Measurements from ENCODE around the gene TMEM94. TPM values are rescaled to one million over a fixed set of nuclear protein-coding genes. Genes with fewer than 3 reads are reported as not detected.

Gene TMEM94
- total RNA-seq, 2 donors from 2014 or later: 69.9 to 106 TPM

DNA sequence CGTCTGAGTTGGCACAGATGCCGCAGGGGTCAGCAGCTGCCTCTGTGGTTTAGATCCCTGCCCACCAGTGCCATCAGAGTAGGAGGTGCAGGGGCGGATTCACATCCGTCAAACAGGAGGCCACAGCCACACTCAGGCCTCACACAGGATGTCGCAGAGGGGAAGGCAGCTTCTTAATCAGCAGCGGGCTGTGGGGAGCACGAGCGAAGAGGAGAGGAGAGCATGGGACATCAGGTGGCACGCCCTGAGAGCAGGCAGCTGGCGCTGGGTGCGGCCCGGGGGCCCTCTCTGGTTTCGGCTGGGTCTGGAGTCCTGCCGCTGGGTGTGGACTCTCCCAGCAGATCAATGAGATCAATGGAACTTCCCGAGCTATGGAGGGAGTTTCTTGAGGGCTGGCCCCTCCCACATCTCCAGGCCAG lies 78.7 kb downstream of the TMEM94 start:
- peak; percentile 97 to 99 for ATAC-seq
- H3K36me3 Mint-ChIP-seq: no peaks in the 10 kb centered on the region
- H3K4me1 Mint-ChIP-seq (ENCODE audit: low read depth in 2 of 2): peaks cover 28 to 31% of the 10 kb centered on the region in 2 donors
- peak overlapping the region; percentile 79 for H3K27ac Mint-ChIP-seq
- peak overlapping the region; percentile 82 for H3K4me3 Mint-ChIP-seq
- no peaks in the 10 kb centered on the region for H3K9me3 Mint-ChIP-seq
- H3K27me3 Mint-ChIP-seq: no peaks in the 10 kb centered on the region
- DNase-seq (ENCODE audit: low spot score): peak; percentile 88

DNA sequence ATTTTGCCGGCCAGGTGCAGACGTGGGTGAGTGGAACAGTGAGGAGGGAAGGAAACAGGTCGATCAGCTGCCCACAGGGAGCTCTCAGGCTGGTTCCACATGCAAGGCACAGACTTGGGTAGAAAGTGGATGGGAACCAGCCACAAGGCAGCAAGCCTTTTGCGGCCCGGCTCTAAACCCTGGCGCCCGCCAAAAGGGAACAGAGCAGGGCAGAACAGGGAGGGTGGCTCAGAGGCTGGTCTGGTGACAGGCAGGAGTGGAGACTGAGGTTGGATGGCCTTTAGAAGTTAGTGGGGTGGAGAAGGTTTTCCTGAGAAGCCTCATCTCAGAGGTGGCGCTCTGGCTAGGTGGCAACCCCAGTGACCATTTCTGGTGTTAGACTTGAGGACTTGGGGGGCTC lies 79.4 kb downstream of the TMEM94 start:
- Mint-ChIP-seq H3K36me3 (no peaks in the 10 kb centered on the region), H3K4me1 (ENCODE audit: low read depth in 2 of 2) (peaks cover 32 to 35% of the 10 kb centered on the region in 2 donors), H3K9me3 (no peaks in the 10 kb centered on the region), H3K27ac (peak overlapping the region; percentile 79), H3K4me3 (peak overlapping the region; percentile 82), H3K27me3 (no peaks in the 10 kb centered on the region)
- no peak for ATAC-seq
- DNase-seq (ENCODE audit: low spot score): no peak

DNA sequence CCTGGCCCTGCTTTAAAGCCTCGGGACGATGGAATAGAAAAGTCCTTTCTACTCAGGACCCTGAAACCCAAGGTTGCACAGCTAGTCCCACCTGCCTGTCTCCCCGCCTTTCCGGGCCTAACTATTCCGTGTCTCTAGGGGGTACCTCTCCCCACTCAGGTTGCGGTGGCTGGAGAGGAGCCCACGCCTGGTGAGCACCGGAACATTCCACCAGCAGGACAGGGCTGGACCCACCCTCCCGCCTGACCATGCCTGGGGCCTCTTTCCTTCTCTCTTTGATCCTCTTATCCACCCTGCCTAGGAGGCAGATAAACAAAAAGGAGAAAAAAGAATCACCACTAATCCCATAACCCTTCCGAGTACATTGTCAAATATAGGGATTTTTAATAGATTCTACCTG lies 79.9 kb downstream of the TMEM94 start:
- no peak for DNase-seq (ENCODE audit: low spot score)
- no peak overlapping the region for H3K4me3 Mint-ChIP-seq
- H3K4me1 Mint-ChIP-seq (ENCODE audit: low read depth in 2 of 2): peaks cover 32 to 38% of the 10 kb centered on the region in 2 donors
- no peaks in the 10 kb centered on the region for H3K9me3 Mint-ChIP-seq
- no peak for ATAC-seq
- no peaks in the 10 kb centered on the region for H3K36me3 Mint-ChIP-seq
- H3K27ac Mint-ChIP-seq: no peak overlapping the region
- H3K27me3 Mint-ChIP-seq: no peaks in the 10 kb centered on the region

DNA sequence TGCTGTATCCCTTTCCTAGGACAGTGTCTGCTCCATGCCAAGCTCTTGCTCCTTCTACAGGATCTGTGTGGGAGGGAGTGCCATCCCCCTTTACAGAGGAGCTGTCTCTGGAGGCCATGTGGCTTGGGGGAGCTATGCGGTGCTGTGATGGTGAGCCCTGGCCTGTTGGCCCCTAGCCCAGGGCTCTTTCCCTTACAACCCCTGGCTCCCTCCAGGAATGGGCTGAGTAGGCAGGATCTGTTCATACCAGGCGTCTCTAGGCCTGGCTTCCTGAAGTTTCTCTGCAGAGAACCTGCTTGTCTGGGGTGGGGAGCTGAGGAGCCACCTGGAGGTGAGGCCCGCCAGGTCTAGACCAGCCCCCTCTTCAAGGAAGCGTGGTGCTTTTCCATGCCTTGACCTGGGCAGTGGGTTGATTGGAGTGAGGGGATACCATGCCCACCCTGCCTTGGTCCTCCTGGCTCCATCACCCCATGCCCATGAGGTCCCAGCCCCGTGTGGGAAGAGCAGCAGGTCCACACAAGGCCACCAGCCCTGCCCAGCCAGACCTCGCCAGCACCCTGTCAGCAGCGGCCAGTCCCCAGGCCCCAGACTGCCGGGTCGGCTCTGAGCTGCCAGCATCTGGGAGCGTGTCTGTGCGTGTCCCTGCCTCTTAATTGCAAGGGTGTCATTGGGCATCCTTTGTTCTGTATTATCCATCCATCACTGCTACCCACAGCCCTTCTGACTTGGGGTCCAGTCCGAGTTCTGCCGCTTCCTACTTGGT lies 83.7 kb downstream of the TMEM94 start:
- H3K9me3 Mint-ChIP-seq: no peaks in the 10 kb centered on the region
- H3K36me3 Mint-ChIP-seq: no peaks in the 10 kb centered on the region
- H3K4me1 Mint-ChIP-seq (ENCODE audit: low read depth in 2 of 2): peaks cover 16 to 26% of the 10 kb centered on the region in 2 donors
- no peaks in the 10 kb centered on the region for H3K27me3 Mint-ChIP-seq
- no peak for DNase-seq (ENCODE audit: low spot score)
- no peak for ATAC-seq
- H3K27ac Mint-ChIP-seq: no peak overlapping the region
- no peak overlapping the region for H3K4me3 Mint-ChIP-seq

DNA sequence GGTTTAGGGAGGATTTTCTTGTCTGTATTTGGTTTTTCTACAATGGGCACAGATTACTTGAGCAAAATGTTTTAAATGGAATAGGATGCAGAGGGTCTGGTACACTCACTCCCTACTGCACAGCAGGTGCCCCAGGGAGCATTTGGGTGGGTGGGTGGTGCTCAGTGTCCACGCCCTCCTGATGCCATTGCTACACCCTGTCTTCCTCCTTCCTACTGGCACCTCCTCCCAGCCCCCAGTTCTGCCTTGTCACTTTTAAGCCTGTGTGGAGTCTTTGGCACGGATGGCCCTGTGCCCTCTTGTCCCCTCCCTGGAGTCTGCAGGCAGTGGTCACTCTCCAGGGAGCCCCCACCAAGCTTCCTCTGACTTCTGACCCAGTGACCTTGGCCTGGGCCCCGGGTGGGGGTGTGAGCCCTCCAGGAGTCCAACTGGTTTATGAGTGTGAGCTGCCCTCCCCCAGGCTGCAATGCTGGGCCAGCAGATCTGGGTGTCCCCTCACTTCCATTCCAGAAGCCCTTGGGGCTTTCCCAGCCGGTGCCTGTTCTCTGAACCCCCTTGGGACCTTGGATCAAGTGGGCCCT lies 84.6 kb downstream of the TMEM94 start:
- ATAC-seq: no peak
- H3K9me3 Mint-ChIP-seq: no peaks in the 10 kb centered on the region
- H3K36me3 Mint-ChIP-seq: no peaks in the 10 kb centered on the region
- no peak for DNase-seq (ENCODE audit: low spot score)
- peaks cover 8 to 22% of the 10 kb centered on the region in 2 donors for H3K4me1 Mint-ChIP-seq (ENCODE audit: low read depth in 2 of 2)
- H3K27me3 Mint-ChIP-seq: no peaks in the 10 kb centered on the region
- no peak overlapping the region for H3K27ac Mint-ChIP-seq
- no peak overlapping the region for H3K4me3 Mint-ChIP-seq

DNA sequence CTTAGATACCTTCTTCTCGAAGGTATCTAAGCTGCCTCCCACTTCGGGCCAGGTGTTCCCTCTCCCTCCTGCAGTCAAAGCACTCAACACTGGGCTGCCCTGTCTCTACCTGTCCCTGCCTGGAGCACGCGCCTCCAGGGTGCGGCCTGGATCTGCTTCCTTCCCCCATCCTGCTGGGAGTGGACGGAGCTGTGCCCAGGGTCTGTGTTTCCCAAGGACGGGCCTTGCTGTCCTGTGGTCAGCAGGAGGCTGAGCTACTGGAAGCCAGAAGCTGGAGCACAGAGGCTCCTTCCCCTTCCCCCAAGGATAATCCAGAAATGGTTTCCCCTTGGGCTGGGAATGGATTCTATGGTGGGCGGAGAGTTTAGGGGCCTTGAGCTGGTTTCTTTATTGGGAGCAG lies 85.8 kb downstream of the TMEM94 start:
- no peak for DNase-seq (ENCODE audit: low spot score)
- Mint-ChIP-seq H3K27ac (peak overlapping the region in 1 of 2 donors; percentile 60), H3K9me3 (no peaks in the 10 kb centered on the region), H3K4me3 (no peak overlapping the region), H3K27me3 (no peaks in the 10 kb centered on the region), H3K4me1 (ENCODE audit: low read depth in 2 of 2) (peaks cover 8 to 22% of the 10 kb centered on the region in 2 donors), H3K36me3 (no peaks in the 10 kb centered on the region)
- ATAC-seq: no peak

DNA sequence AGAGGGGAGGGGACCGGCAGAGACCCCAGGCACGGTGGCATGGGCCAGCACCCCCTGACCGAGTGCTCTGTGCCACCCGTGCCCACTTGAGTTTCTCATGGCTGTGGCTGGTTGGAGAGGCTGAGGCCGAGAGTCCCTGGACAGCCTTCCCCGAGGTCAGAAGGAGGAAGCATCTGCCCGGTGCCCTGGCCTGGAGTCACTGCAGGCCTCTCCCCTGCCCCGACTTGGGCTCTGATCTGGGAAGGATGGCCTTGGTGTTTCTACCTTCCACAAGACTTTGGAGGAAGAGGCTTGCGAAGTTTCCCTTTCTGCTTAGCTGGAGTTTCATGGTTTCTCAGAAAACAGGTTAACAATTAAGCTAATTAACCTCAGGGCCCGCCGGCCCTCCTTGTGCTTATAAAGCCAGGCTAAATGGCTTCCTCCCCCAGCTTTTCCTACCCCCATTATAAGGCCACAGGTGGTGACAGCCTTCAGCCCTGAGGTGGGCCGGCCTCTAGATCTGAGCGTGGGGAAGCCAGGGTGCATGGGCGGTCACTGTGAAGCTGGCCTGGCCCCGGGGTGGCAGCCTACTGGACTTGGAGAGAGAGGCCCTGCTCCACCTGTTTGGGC lies 86.4 kb downstream of the TMEM94 start:
- Mint-ChIP-seq H3K27ac (no peak overlapping the region), H3K27me3 (no peaks in the 10 kb centered on the region), H3K4me1 (ENCODE audit: low read depth in 2 of 2) (peaks cover 8 to 22% of the 10 kb centered on the region in 2 donors), H3K4me3 (no peak overlapping the region), H3K36me3 (no peaks in the 10 kb centered on the region), H3K9me3 (no peaks in the 10 kb centered on the region)
- ATAC-seq: no peak
- DNase-seq (ENCODE audit: low spot score): no peak

DNA sequence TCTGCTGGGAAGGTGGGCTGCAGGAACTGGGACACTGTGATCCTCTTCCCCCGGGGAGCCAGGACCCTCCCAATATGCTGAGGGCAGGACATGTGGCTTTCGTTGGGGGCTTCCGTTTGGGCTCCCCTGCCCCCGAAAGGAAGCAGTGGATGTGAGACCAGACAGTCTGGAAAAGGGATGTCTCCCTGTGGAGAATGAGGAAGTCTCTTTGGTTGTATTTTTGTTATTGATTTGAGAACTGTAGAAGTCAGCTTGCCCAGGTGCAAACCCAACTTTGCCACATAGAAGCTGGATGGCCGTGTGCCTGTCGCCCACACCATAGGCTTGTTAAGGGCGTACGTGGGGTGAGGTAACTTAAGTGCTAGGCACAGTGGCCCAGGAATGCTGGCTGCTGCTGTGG lies 87.8 kb downstream of the TMEM94 start:
- H3K27ac Mint-ChIP-seq: no peak overlapping the region
- H3K27me3 Mint-ChIP-seq: no peaks in the 10 kb centered on the region
- H3K4me3 Mint-ChIP-seq: no peak overlapping the region
- H3K4me1 Mint-ChIP-seq (ENCODE audit: low read depth in 2 of 2): peaks cover 9 to 24% of the 10 kb centered on the region in 2 donors
- no peaks in the 10 kb centered on the region for H3K9me3 Mint-ChIP-seq
- no peak for ATAC-seq
- H3K36me3 Mint-ChIP-seq: no peaks in the 10 kb centered on the region
- DNase-seq (ENCODE audit: low spot score): no peak

DNA sequence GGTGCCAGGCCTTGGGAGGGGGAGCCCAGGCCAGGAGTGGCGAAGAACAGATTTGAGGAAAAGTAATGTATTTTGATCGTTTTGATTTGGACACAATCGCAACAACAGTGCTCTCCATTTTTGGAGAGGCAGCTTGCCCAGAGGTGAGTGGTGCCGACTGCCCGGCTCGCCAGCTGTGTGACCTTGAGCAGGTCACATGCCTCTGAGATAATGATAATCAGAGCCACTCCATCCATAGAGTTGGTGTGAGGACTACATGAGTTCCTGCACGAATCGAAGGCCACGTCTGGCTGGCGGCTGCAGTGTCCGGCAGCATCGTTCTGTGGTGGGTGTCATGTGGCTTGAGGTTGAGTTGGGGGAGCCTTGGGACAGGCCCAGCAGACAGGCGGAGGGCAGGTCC lies 89.7 kb downstream of the TMEM94 start:
- no peaks in the 10 kb centered on the region for H3K36me3 Mint-ChIP-seq
- H3K27ac Mint-ChIP-seq: peak overlapping the region in 1 of 2 donors; percentile 67
- no peak overlapping the region for H3K4me3 Mint-ChIP-seq
- no peaks in the 10 kb centered on the region for H3K9me3 Mint-ChIP-seq
- no peaks in the 10 kb centered on the region for H3K27me3 Mint-ChIP-seq
- ATAC-seq (no peak), DNase-seq (ENCODE audit: low spot score) (no peak)
- H3K4me1 Mint-ChIP-seq (ENCODE audit: low read depth in 2 of 2): peaks cover 5 to 21% of the 10 kb centered on the region in 2 donors

DNA sequence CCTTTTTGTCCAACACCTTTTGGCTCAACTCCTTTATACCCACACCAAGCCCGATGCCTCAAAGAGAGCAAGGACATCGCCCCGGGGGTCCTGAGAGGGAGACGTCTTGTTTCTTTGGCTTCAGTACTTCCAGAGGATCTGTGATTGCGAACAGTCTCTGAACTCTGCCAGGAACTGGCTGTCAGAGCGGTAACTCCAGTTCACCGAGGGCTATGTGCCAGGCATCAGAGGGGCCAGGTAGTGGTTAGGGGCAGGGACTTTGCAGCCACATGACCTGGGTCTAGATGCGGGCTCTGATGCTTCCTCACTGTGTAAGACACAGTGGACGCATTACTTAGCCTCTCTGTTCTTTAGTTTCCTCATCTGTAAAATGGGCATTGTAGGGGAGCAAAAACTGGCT lies 90.7 kb downstream of the TMEM94 start:
- H3K4me1 Mint-ChIP-seq (ENCODE audit: low read depth in 2 of 2): peaks cover 5 to 18% of the 10 kb centered on the region in 2 donors
- H3K36me3 Mint-ChIP-seq: no peaks in the 10 kb centered on the region
- ATAC-seq: no peak
- no peak for DNase-seq (ENCODE audit: low spot score)
- H3K9me3 Mint-ChIP-seq: no peaks in the 10 kb centered on the region
- no peaks in the 10 kb centered on the region for H3K27me3 Mint-ChIP-seq
- no peak overlapping the region for H3K4me3 Mint-ChIP-seq
- peak overlapping the region in 1 of 2 donors; percentile 75 for H3K27ac Mint-ChIP-seq

DNA sequence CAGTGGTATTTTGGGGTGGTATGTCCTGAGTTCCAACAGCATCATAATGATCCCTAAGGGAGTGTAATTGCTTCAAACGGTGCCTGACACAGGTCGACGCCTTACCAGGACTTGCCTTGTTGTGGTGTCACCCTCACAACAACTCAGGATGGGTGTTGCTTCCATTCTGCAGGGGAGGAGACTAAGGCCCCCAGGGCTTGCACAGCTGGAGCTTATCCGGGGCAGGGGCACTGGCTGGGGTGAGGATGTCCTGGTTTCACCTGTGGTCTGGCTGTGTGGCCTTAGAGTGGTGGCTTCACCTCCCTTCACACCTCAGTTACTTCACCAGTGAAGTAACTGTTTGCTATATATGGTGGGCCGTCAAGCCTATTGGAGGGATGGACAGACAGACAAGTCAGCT lies 92.4 kb downstream of the TMEM94 start:
- peaks cover 5 to 15% of the 10 kb centered on the region in 2 donors for H3K4me1 Mint-ChIP-seq (ENCODE audit: low read depth in 2 of 2)
- H3K4me3 Mint-ChIP-seq: no peak overlapping the region
- no peaks in the 10 kb centered on the region for H3K27me3 Mint-ChIP-seq
- DNase-seq (ENCODE audit: low spot score): no peak
- no peaks in the 10 kb centered on the region for H3K36me3 Mint-ChIP-seq
- peak; percentile 68 to 73 for ATAC-seq
- no peak overlapping the region for H3K27ac Mint-ChIP-seq
- no peaks in the 10 kb centered on the region for H3K9me3 Mint-ChIP-seq

Other genes starting within 250 kb of the TMEM94 start
- gene GGA3, start 195.0 kb upstream of the TMEM94 start, total RNA-seq: 100 to 1,000 TPM in 1 of 2 donors, 10 to 100 TPM in 1; 77.3 to 111 TPM
- 10 to 100 TPM; 76.4 to 82.8 TPM for gene MRPS7, start 194.8 kb upstream of the TMEM94 start, total RNA-seq
- 10 to 100 TPM; 32.3 to 35.2 TPM for gene MIF4GD, start 185.4 kb upstream of the TMEM94 start, total RNA-seq
- 100 to 1,000 TPM in 1 of 2 donors, 10 to 100 TPM in 1; 53.0 to 140 TPM for gene SLC25A19, start 167.2 kb upstream of the TMEM94 start, total RNA-seq
- gene GRB2, start 51.0 kb upstream of the TMEM94 start, total RNA-seq: 100 to 1,000 TPM; 198 to 235 TPM
- under 1 TPM; 0.33 to 0.98 TPM for gene CASKIN2, start 58.9 kb downstream of the TMEM94 start, total RNA-seq
- 100 to 1,000 TPM in 1 of 2 donors, 10 to 100 TPM in 1; 37.5 to 106 TPM for gene TSEN54, start 59.9 kb downstream of the TMEM94 start, total RNA-seq
- 10 to 100 TPM; 21.4 to 34.1 TPM for gene LLGL2, start 69.1 kb downstream of the TMEM94 start, total RNA-seq
- 10 to 100 TPM; 49.0 to 66.7 TPM for gene MYO15B, start 131.2 kb downstream of the TMEM94 start, total RNA-seq
- gene SMIM5, start 176.8 kb downstream of the TMEM94 start, total RNA-seq: under 1 TPM; 0.29 to 0.36 TPM
- 10 to 100 TPM; 32.6 to 59.7 TPM for gene RECQL5, start 210.5 kb downstream of the TMEM94 start, total RNA-seq
- 100 to 1,000 TPM; 129 TPM for gene SAP30BP, start 210.7 kb downstream of the TMEM94 start, total RNA-seq

All from natural killer cell treated with Interleukin-12 subunit alpha and Interleukin-12 subunit beta and Interleukin-15 and Interleukin-18, amount 100 ng/mL, for 72 hours (primary cell).